RPMI7951 (cell line): Measurements from ENCODE around the gene TNFRSF19. TPM values are rescaled to one million over a fixed set of nuclear protein-coding genes. Genes with fewer than 3 reads are reported as not detected.

ENCODE experiments used
- DNase-seq: peaks from one replicate; pipeline ENCODE4 v3.0.0-alpha.2; 2012; ENCODE audit warnings: low read depth
- total RNA-seq: library from RNA; depleted of rRNA; stranded (reverse); fragments of >200 nt; shearing (Covaris generic); gene quantifications from 2 replicates; pipeline ENCODE4 v1.2.3, GENCODE V29; 2014

The TNFRSF19 gene
- total RNA-seq, 1 experiment from 2014 or later = 44.5 TPM

GRCh38 chr13:23608138-23608537, 37.9 kb downstream of the TNFRSF19 start:
- no peak for DNase-seq

DNA sequence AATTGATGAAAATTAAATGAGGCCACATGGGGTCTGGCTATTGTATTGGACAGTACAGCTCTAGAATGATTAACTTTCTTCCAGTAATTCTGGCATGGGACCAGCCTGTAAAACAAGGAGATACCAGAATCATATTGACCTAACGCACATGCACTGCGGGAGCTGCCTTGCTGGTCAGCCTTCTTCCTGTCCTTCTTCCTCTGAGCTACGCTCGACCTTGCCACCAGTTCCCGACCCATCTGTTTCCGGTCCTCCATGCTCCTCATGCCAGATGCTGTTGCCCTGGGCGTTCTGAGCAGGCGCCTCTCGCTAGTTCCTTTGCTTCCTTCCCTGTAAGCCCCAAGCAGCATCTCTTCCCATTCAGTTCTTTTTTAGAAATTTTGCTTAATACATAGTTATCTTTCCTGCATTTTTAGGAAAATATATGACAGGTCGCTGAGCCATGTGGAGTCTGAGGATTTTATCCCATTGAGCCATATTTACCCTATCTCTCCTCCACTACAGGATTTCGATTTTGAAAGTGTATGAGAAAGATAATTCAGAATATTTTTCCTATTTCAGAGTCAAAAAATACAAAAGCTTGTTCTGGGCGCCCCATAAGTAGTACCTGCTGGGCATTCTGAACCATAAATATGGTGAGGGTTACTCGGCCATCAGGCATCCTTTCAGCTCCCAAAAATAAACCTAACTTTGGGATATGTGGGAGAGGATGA, 38.6 kb downstream of the TNFRSF19 start:
- peak; percentile 94 for DNase-seq

DNA sequence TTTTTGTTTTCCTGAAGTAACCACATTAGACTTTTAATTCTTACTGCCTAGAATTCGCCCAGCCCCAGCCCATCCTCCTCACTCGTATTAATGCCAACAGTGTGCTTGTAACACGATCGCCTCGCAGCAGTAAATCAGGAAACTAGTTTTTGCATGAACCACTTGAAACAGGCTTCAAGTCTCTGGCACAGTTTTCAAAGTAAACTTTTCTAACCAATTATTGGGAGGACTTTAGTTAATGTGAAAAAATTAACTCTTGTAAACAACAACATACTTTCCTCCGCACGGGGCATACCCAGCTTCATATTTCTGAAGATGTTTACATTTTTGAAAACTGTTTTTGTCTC, 39.2 kb downstream of the TNFRSF19 start:
- DNase-seq = peak; percentile 79

DNA sequence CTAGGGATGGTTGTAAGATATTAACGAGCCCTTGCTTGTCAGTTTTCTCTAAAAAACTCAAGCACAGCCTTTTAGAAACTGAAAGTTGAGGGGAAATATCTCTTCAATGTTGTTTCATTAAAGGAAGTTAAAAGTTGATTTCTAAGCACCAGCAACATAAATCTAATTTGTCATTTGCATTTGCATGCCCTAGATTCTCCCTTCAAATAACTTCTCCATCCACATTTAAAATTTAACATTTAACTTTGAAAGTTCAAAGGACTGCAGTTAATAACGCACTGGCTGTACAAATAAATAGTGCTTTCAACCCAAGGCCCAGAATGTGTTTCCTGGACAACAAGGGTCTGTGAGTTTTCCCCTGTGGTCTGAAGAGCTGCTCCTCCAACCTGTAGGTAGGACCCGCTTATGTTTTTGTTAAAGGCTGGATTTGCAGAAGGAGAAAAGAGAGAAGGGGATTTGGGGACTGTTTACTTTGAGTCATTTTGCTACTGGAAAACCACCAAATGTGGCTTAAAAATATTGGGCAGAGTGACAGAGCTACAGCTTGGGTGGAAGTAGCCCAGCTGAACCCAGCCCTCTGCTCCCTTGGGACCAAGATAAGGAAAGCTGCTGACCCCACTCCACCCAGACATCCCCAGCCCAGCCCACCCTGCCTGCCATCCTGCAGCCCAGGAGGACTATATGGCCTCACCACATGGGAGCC, 39.8 kb downstream of the TNFRSF19 start:
- DNase-seq = peak; percentile 63

- DNase-seq = peak; percentile 55
Measured at GRCh38 chr13:23610966-23611491, 40.8 kb downstream of the TNFRSF19 start.

- DNase-seq = no peak
Measured at GRCh38 chr13:23612182-23612581, 42.0 kb downstream of the TNFRSF19 start.

DNA sequence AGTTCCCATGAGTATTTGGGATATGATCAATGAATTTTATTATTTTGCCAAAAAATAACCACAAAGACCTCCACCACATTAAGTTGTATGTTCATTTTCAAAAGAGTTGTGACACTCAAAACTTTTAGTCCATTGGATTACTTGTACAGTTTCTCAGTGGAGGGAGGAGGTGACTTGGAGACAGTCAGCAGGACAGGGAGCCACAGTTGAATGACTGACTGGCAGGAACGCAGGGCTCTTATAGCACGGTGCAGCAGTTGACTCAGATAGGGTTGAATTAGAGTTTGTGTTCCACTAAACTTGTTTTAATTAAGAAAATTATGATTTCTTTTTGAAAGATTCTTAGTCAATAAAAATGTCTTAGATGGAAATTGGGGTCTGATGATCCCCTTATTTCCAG, 42.5 kb downstream of the TNFRSF19 start:
- no peak for DNase-seq

DNA sequence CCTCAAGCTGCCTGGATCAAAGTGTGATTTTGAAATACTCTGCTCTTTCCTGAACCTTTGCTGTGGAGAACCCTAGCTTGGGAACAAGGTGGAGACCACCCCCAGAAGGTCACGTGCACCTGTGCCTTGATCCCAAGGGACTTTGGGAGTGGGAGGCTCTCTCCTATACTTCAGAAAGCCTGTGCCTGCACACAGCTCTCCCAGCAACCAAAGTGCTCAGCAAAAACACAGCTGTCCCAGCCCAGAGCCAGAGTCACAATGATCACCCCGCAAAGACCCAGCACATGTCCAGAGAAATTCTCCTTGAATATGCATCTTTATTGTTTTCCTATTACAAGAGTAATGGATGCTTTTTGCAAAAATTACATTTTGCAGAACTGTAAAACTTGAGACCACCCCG, 43.4 kb downstream of the TNFRSF19 start:
- no peak for DNase-seq

- peak; percentile 26 for DNase-seq
Measured at GRCh38 chr13:23615395-23616081, 45.3 kb downstream of the TNFRSF19 start.

DNA sequence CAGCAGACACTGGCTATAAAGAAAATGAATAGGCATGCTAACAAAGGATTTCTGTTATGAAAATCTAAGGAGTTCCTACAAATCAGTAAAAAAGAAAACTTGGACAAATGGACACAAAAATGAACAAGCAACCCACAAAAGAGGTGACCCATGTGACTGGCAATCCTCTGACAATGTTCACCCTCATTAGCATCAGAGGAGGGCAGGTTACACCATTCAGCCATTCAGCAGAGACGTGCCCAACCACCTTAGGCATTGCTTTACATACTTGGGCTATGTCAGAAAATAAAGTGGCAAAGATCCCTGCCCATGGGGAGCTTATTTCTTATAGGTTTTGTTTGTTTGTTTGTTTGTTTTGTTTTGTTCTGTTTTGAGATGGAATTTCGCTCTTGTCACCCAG, 46.0 kb downstream of the TNFRSF19 start:
- no peak for DNase-seq

GRCh38 chr13:23617551-23618024, 47.4 kb downstream of the TNFRSF19 start:
- peak; percentile 88 for DNase-seq

DNA sequence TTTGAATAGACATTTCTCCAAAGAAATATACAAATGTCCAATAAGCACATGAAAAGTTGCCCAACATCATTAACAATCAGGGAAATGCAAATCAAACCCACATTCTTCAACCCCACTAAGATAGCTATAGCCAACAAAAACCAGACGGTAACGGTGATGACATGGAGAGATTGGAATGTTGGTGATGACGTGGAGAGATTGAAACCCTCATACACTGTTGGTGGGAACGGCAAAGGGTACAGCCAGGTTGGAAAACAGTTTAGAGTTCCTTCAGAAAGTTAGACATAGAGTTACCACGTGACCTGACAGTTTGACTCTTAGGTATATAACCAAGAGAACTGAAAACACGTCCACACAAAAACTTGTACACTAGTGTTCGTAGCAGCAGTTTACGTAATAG, 48.1 kb downstream of the TNFRSF19 start:
- DNase-seq = peak; percentile 93

DNA sequence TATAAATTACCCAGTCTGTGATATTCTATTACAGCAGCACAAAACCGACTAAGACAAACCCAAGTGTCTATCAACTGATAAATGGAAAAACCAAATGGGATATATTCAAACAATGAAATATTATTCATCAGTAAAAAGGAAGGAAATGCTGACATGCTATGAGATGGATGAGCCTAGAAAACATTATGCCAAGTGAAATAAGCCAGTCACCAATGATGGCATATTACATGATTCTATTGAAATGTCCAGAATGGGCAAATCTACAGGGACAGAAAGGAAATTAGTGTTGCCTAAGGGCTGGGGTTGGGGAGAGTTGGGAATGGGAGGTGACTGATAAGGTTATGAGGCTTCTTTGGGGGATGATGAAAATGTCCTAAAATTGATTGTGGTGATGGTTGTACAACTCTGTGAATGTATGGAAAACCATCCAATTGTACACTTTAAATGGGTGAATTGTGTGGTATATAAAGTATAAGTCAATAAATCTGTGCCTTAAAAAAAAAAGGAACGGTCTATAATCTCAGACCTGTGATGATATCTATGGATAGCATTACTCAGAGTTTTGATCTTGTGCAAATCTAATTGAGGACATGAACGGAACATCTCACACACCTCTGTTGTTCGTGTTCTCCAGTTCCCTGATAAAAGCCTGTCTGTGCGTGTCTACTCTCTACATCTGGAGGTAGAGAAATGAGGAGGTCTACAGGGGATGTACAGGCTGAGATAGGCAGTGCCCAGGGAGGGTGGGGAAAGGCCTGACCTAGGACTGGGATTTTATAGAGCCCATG, 49.0 kb downstream of the TNFRSF19 start:
- DNase-seq = no peak

DNA sequence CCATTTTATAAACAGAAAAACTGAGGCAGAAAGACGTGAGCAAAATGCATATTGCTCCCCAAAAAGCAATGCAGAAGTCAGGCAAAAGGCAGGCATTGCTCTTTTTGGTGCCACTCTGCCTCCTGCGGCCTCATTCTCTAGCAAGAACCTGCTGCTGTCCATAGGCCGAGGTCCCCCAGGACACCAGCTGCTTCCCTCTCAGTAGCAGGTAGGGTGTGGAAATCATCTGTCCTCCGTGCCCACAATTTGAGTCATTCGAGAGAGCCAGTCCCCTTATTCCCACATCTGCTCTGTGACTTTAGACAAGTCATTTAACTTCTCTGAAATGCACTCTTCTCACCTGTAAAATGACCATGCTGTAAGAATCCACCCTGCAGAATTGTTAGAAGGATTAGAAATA, 50.0 kb downstream of the TNFRSF19 start:
- no peak for DNase-seq

- no peak for DNase-seq
Measured at GRCh38 chr13:23620613-23621315, 50.6 kb downstream of the TNFRSF19 start.

GRCh38 chr13:23621316-23621645, 51.1 kb downstream of the TNFRSF19 start:
- peak; percentile 84 for DNase-seq

GRCh38 chr13:23622985-23623384, 52.8 kb downstream of the TNFRSF19 start:
- no peak for DNase-seq

DNA sequence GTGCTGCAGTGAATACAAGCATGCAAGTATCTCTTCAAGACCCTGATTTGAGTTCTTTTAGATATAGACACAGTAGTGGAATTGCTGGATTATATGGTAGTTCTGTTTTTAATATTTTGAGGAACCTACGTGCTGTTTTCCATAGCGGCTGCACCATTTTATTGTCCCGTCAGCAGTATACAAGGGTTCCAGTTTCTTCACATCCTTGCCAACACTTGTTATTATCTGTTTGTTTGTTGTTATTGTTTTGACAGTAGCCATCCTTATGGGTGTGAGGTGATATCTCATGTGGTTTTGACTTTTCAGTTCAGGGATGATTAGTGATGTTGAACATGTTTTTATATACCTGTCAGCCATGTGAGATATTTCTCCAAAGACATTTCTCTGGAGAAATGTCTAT, 53.2 kb downstream of the TNFRSF19 start:
- DNase-seq = no peak

DNA sequence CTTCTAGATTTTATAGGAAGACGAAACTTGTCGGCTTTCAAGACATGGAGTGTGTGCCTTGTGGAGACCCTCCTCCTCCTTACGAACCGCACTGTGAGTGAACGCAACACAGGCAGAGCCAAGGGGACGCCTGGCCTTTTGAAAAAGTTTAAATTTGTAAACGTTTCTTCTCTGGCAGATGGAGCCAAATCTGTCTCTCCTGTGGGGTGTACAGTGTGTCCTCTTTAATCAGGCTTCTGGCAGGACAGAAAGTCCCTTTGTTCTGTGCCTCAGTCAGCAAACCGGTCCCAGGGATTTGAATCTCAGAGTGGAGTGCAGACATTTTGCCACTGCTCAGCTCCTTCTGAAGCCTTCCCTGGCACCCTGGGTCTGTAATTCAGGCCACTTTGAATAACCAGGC, 56.5 kb downstream of the TNFRSF19 start:
- DNase-seq = no peak

DNA sequence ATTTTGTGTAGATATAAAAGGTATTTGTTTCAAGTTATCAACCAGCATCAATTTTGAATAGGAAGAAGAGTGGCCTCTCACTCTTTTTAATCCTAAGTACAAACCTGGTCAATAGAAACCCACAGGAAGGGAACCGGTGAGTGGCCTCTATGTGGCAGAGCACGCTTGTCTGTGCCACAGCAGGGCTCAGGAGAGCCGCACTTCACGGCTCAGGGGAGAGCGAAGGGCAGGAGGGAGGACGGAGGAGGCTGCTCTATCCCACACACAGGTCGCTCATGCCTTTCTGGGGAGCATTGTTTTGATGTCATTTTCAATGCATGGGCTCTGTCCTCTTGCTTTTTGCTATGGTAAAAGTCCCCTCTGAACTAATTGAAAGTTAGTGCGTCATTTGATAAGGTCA, 57.2 kb downstream of the TNFRSF19 start:
- DNase-seq = no peak

GRCh38 chr13:23628250-23628649, 58.0 kb downstream of the TNFRSF19 start:
- DNase-seq = no peak
